NCI-H2227 treated with DMSO at 0.1 percent for 48 hours (cell line): Measurements from ENCODE around the gene ASB4.

Experiments used
- DNase-seq: peaks from one replicate; lab custom pipeline; 2025; lab: John Stamatoyannopoulos, UW

Gene ASB4

DNA sequence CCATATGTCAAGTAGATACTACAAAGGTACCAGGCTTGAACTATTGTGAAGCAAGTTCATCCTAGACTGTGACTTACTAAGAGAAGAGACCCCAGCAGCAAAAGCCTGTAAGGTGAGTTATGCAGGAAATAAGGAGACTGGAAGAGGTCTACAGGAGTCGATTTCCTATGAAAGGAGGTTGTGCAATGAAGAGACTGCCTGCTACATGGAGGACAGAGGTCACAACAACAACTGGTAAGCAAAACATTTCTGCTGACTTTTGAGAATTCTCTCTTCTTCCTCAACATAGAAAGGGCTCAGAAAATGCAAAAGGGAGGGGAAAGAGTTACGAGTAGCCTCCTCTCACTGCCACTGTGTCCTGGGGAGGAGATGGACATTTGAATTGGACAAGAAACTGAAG, 68.2 kb downstream of the ASB4 start:
- no peak for DNase-seq

DNA sequence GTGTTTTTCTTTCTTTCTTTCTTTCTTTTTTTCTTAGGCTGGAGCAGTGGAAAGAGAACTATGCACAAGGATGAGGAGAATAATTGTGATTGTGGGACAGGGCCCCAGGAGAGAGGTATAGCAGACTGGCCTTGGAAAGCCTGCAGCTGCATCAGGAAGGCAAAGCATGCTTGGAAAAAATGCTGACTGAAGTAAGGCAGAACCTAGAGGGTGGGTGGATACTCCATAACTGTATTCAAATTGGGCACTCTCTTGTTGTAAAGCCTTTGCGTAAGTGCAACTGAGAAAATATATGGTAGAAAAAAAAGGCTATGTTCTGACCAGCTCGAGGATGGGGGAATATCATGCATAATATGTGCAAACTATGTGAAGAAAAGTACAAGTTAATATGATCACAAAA, 71.0 kb downstream of the ASB4 start:
- no peak for DNase-seq

DNA sequence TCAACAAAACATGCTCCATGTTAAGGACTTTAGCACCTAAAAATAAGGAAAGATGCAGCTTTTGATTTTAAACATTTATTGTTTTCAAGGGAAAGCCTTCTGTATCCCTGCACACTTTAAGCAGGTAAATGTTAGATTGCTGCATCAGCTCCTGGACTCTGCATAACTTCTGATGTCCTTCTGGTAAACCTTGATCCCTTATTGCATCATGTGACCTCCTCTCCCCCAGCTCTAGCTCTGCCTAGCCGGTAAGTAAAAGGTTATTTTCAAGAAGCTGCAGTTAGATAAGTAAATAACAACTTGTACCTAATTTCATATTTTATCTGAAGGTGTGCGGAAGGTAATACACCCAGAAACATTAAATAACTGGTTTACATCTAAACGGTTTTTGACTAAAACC, 73.1 kb downstream of the ASB4 start:
- no peak for DNase-seq

GRCh38 chr7:95560674-95561073, 74.9 kb downstream of the ASB4 start:
- DNase-seq = no peak

DNA sequence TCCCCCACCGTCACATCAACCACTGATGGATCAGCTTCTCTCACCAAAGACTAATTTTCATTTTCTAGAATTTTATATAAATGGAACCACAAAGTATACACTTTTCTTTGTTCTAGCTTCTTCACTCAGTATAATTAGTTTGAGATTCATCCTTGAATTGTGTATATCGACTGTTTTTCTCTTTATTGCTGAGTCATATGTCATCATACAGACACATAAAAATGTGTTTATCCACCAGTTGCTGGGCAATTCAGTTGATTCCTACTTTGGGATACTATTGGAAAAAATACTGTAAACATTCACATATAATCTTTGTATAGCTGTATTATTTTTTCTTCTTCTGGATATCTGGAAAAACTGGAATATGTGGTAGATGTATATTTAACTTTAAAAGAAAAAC, 84.0 kb downstream of the ASB4 start:
- no peak for DNase-seq

DNA sequence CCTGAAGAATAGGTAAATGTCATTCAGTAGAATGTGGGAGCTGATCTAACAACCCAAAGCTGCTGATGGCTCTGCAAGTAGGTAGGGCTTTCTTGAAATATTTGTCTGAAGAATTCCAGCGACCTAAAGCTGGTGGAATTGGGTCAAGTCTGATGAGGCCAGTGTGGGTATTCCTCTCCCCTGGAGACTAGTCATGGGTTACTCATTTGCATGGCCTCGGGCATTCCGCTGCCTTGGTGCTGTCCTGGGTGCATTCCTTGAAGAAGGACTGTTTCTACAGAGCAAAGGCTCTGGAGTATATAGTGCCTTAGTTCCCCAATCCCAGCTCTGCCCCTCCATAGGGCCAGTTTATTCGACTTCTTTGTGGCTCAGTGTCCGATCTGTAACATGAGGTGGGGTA, 91.4 kb downstream of the ASB4 start:
- no peak for DNase-seq

DNA sequence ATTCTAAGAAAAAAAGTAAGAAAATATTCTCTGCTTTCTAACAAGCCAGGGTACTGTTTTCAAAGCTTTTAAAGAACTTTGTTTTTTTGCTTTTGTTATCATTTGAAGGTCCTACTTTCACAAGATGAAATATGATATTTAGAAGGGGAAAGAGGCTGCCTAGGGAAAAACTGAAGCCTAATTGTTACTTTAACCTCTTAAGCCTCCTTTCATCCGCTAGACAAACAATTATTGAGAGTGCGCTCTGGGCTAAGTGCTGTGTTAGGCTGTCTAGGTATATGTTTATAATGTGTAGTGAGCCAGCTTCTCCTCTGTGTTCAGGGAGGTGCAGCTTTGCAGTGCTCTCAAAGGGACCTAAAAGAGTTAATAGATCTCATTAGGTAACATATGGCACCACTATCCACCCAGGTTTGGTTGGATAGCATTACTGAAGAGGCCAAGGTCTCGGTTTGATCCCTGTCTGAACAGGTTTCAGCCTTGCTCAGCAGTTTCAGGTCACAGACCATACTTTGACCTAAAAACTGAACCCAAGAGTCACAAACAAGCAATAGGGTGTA, 92.6 kb downstream of the ASB4 start:
- peak; percentile 91 for DNase-seq

GRCh38 chr7:95579318-95579717, 93.6 kb downstream of the ASB4 start:
- DNase-seq = no peak

DNA sequence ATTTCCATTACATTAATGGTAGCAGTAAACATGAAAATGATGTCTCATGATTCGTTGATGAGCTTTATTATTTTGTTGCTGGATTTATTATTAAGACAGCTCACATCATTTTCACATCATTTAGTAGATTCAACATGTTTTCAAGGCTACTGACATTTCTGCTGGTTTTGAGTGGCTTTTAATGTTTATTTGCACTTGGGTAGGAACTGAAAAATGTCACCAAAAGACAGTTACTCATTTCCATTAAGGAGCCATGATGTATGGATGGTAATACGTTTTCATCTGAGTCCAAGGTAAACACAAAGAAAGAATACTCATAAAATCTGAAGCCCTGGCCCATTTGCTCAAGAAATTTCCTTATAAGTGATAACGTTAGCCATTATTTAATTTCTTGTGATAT, 95.7 kb downstream of the ASB4 start:
- DNase-seq = no peak

GRCh38 chr7:95582578-95583293, 97.0 kb downstream of the ASB4 start:
- no peak for DNase-seq

- no peak for DNase-seq
These were observed 98.3 kb downstream of the ASB4 start for GRCh38 chr7:95583834-95584621.

DNA sequence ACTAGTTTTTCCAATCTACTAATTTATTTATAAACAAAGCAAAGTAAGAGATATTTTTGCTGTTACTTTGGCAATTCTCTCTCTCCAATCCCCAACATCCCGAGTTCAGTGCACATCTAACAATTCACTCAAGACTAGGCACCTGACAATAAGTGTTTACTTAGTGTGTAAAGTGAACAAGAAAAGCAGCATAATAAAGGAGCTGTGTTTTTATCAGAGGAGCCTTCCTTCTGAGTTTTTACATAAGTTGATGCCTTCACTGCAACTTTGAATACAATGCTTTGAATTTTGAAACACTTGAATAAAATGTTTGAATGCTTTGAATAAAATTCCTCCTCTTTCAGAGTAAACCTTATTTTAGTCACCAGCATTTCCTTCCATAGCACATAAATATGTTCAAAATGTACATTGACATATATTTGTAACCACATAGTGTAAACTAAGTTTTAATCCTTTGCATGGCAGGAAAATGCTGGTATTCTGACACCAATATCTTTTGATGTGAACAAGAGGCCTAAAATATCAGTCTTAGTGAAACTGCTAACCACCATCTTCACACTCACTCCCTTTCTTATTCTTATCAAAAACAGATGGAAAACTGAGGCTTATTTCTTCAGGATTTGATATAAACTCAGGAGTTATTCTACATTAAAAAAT, 99.2 kb downstream of the ASB4 start:
- DNase-seq = no peak

GRCh38 chr7:95585426-95585789, 99.7 kb downstream of the ASB4 start:
- DNase-seq = no peak

DNA sequence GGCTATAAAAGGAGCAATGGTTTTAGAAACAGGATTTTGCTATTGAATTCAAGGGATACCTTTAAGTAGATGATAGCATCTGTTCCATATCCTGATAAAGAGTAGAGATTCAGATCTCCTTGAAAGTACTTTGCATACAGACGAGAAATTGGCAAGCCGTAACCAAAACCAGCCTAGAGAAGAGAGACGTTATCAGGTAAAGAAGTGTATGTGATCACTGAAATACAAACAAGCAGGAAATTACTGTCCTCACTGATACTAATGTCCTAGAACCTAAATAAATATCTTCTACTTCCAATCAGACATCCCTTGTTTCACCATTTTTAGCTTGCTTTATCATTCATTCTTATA, 101.2 kb downstream of the ASB4 start:
- no peak for DNase-seq

DNA sequence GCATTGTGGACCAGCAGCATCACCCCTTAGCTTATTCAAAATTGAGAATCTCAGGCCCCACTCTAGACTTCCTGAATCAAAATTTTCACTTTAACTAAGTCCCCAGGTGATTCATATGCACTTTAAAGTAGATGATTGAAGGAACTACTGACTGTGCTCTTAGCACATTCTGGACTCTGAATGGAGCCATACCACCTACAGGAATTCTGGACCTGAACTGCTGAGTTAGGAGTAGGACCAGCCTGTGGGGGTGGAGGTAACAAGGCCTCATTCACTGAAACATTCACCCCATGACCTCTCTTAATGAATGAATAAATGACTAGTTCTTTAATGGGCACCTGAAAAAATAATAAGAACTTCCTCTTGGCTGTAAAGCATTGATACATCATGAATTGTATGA, 103.3 kb downstream of the ASB4 start:
- no peak for DNase-seq

- no peak for DNase-seq
These were observed 104.0 kb downstream of the ASB4 start for GRCh38 chr7:95589766-95590165.
